ENCODE results near the gene LRMDA.

The LRMDA gene

GRCh38 chr10:76136961-76137360 lies 705.5 kb downstream of the LRMDA start:
- H3K36me3 ChIP-seq (ENCODE audit: low read length): no peaks in the 10 kb centered on the region
- no peaks in the 10 kb centered on the region for H3F3A ChIP-seq (ENCODE audit: insufficient read depth)
- no peak for TF ChIP-seq EZH2phosphoT487 (conservative IDR thresholded peaks at IDR 0.05; ENCODE audit: low read length)
- TF ChIP-seq CTCF (IDR thresholded peaks at IDR 0.05; ENCODE audit: insufficient read depth, low read length, poor library complexity, severe bottlenecking): no peak
- H3K9me3 ChIP-seq (ENCODE audit: insufficient read depth, low read length): 0 out of 2 replicates have a peak, but pooled peaks cover 2% of the 10 kb centered on the region
- H3K4me3 ChIP-seq (ENCODE audit: insufficient read depth, low read length, poor library complexity, severe bottlenecking): no peak overlapping the region
- H3K27me3 ChIP-seq (ENCODE audit: low read length): no peaks in the 10 kb centered on the region
- no peak overlapping the region for H3K27ac ChIP-seq (ENCODE audit: low read depth, low read length)
- H3K9me2 ChIP-seq (replicated peaks; ENCODE audit: insufficient read depth, low read length): no peaks in the 10 kb centered on the region
- H2AFZ ChIP-seq (ENCODE audit: low read depth, low read length, severe bottlenecking): no peak overlapping the region
- H3K79me2 ChIP-seq (ENCODE audit: insufficient read depth, low read length): no peaks in the 10 kb centered on the region
- H3K9ac ChIP-seq (ENCODE audit: low read length): no peak overlapping the region
- H4K20me1 ChIP-seq (ENCODE audit: low read depth, low read length): no peaks in the 10 kb centered on the region
- no peak overlapping the region for H3K4me2 ChIP-seq (ENCODE audit: low read depth, low read length, poor library complexity, severe bottlenecking)

- Histone ChIP-seq H3K79me2 (ENCODE audit: insufficient read depth, low read length) (no peaks in the 10 kb centered on the region), H3K4me2 (ENCODE audit: low read depth, low read length, poor library complexity, severe bottlenecking) (no peak overlapping the region), H3K36me3 (ENCODE audit: low read length) (no peaks in the 10 kb centered on the region), H3K9me2 (replicated peaks; ENCODE audit: insufficient read depth, low read length) (no peaks in the 10 kb centered on the region), H3K27ac (ENCODE audit: low read depth, low read length) (no peak overlapping the region), H3K9me3 (ENCODE audit: insufficient read depth, low read length) (0 out of 2 replicates have a peak, but pooled peaks cover 4% of the 10 kb centered on the region), H3K9ac (ENCODE audit: low read length) (no peak overlapping the region), H3K27me3 (ENCODE audit: low read length) (no peaks in the 10 kb centered on the region), H3F3A (ENCODE audit: insufficient read depth) (no peaks in the 10 kb centered on the region), H2AFZ (ENCODE audit: low read depth, low read length, severe bottlenecking) (no peak overlapping the region), H3K4me3 (ENCODE audit: insufficient read depth, low read length, poor library complexity, severe bottlenecking) (no peak overlapping the region), H4K20me1 (ENCODE audit: low read depth, low read length) (no peaks in the 10 kb centered on the region)
- TF ChIP-seq CTCF (IDR thresholded peaks at IDR 0.05; ENCODE audit: insufficient read depth, low read length, poor library complexity, severe bottlenecking) (no peak), EZH2phosphoT487 (conservative IDR thresholded peaks at IDR 0.05; ENCODE audit: low read length) (no peak)
These were observed 706.9 kb downstream of the LRMDA start for GRCh38 chr10:76138286-76138685.

GRCh38 chr10:76138906-76139305 lies 707.5 kb downstream of the LRMDA start:
- Histone ChIP-seq H3F3A (ENCODE audit: insufficient read depth) (no peaks in the 10 kb centered on the region), H3K27ac (ENCODE audit: low read depth, low read length) (no peak overlapping the region), H3K9me3 (ENCODE audit: insufficient read depth, low read length) (0 out of 2 replicates have a peak, but pooled peaks cover 4% of the 10 kb centered on the region), H3K4me2 (ENCODE audit: low read depth, low read length, poor library complexity, severe bottlenecking) (no peak overlapping the region), H3K79me2 (ENCODE audit: insufficient read depth, low read length) (no peaks in the 10 kb centered on the region), H2AFZ (ENCODE audit: low read depth, low read length, severe bottlenecking) (no peak overlapping the region), H3K27me3 (ENCODE audit: low read length) (no peaks in the 10 kb centered on the region), H3K9ac (ENCODE audit: low read length) (no peak overlapping the region), H3K9me2 (replicated peaks; ENCODE audit: insufficient read depth, low read length) (no peaks in the 10 kb centered on the region), H3K36me3 (ENCODE audit: low read length) (no peaks in the 10 kb centered on the region), H4K20me1 (ENCODE audit: low read depth, low read length) (no peaks in the 10 kb centered on the region), H3K4me3 (ENCODE audit: insufficient read depth, low read length, poor library complexity, severe bottlenecking) (no peak overlapping the region)
- TF ChIP-seq CTCF (IDR thresholded peaks at IDR 0.05; ENCODE audit: insufficient read depth, low read length, poor library complexity, severe bottlenecking) (no peak), EZH2phosphoT487 (conservative IDR thresholded peaks at IDR 0.05; ENCODE audit: low read length) (no peak)

Data from SU-DHL-6 (cell line).